Caco-2 (cell line): ENCODE measurements around the gene TRIM2. TPM values are rescaled to one million over a fixed set of nuclear protein-coding genes. Genes with fewer than 3 reads are reported as not detected.

Experiments
- BruUV-seq: library from RNA; stranded (reverse); fragments of 400-500 nt; replicated peaks from 2 replicates; lab custom pipeline; 2021; lab: Mats Ljungman, UMichigan
- CTCF ChIA-PET: fragments of 300-600 bp; sonication (Branson Sonifier 250); formaldehyde crosslinking; loops from one replicate; lab custom pipeline; 2022; ENCODE audit warnings: antibody characterized with exemption; lab: Charles Lee
- POLR2A ChIA-PET: fragments of 300-600 bp; sonication (Branson Sonifier 250); formaldehyde crosslinking; loops from one replicate; lab custom pipeline; 2022; ENCODE audit warnings: antibody characterized with exemption; lab: Charles Lee
- DNase-seq, 2 experiments: peaks; one replicate each; pipeline versions ENCODE4 v3.0.0 to v3.0.0-alpha.2; 2020 to 2022
- H3K27me3 ChIP-seq: replicated peaks from 2 replicates; pipeline ENCODE4 v1.6.0; 2011; ENCODE audit warnings: low read length; ENCODE audit not compliant: control insufficient read depth, insufficient read depth
- H3K36me3 ChIP-seq: 2 replicates; pipeline ENCODE4 v1.5.1; 2011; ENCODE audit warnings: low read length; ENCODE audit not compliant: control insufficient read depth, insufficient read depth
- H3K4me1 ChIP-seq: fragments of 250-450 bp; sonication (Bioruptor Pico); 2 replicates; pipeline ENCODE4 v1.5.1; 2020; ENCODE audit warnings: mild to moderate bottlenecking
- H3K4me3 ChIP-seq: 2 replicates; pipeline ENCODE4 v1.5.1; 2011; ENCODE audit warnings: low read depth, mild to moderate bottlenecking, control low read depth, low read length
- H3K9me3 ChIP-seq: fragments of 250-450 bp; sonication (Bioruptor Pico); 2 replicates; pipeline ENCODE4 v1.5.1; 2020; ENCODE audit warnings: mild to moderate bottlenecking, moderate library complexity
- H3K27ac Mint-ChIP-seq: one replicate; pipeline ENCODE4 v1.8.0; 2022; ENCODE audit warnings: mixed read lengths; ENCODE audit not compliant: unreplicated experiment
- H3K27me3 Mint-ChIP-seq: one replicate; pipeline ENCODE4 v1.8.0; 2022; ENCODE audit warnings: mixed read lengths; ENCODE audit not compliant: insufficient read depth, unreplicated experiment
- H3K36me3 Mint-ChIP-seq: one replicate; pipeline ENCODE4 v1.8.0; 2022; ENCODE audit warnings: mild to moderate bottlenecking, mixed read lengths; ENCODE audit not compliant: insufficient read depth, unreplicated experiment
- H3K4me1 Mint-ChIP-seq: one replicate; pipeline ENCODE4 v1.8.0; 2022; ENCODE audit warnings: low read depth, mixed read lengths; ENCODE audit not compliant: unreplicated experiment
- H3K4me3 Mint-ChIP-seq: one replicate; pipeline ENCODE4 v1.8.0; 2022; ENCODE audit warnings: mild to moderate bottlenecking, moderate library complexity, mixed read lengths; ENCODE audit not compliant: unreplicated experiment
- H3K9me3 Mint-ChIP-seq: one replicate; pipeline ENCODE4 v1.8.0; 2022; ENCODE audit warnings: mixed read lengths; ENCODE audit not compliant: unreplicated experiment
- intact Hi-C: fragments of 100-400 bp; cut with micrococcal nuclease; formaldehyde crosslinking; loops from one replicate; pipeline ENCODE4 v1.10.0; 2022; ENCODE audit not compliant: unreplicated experiment
- total RNA-seq: library from RNA; stranded (reverse); gene quantifications from 2 replicates; pipeline ENCODE4 v1.2.3, GENCODE V29; 2022
- TF ChIP-seq, protein P1 (sequence below), 2 experiments: fragments of 200-600 bp in 1 of 2; IDR thresholded peaks; 1 replicate in 1 of 2; 2 replicates in 1 of 2; pipeline versions ENCODE4 v1.5.1 to v1.8.0; 2011 to 2022; ENCODE audit warnings: antibody characterized with exemption in 1 of 2, control low read depth in 1 of 2, inconsistent platforms in 1 of 2, low read depth in 1 of 2, low read length in 1 of 2, mild to moderate bottlenecking in 1 of 2, moderate library complexity in 1 of 2; ENCODE audit not compliant: insufficient read depth in 1 of 2, severe bottlenecking in 1 of 2, unreplicated experiment in 1 of 2

TRIM2 gene
- total RNA-seq, 1 experiment from 2014 or later: 62.3 TPM

GRCh38 chr4:153223427-153223801 is 19.2 kb downstream of the TRIM2 start:
- H3K27me3 Mint-ChIP-seq: no peaks in the 10 kb centered on the region
- no peaks in the 10 kb centered on the region for H3K9me3 Mint-ChIP-seq
- ChIA-PET CTCF (interaction anchor here (0.7 kb wide), 1 partner anchor 27 kb away, joined by 3 read pairs; no protein-coding TSS in a partner anchor), POLR2A (no interaction called here)
- TF ChIP-seq, protein P1, sequence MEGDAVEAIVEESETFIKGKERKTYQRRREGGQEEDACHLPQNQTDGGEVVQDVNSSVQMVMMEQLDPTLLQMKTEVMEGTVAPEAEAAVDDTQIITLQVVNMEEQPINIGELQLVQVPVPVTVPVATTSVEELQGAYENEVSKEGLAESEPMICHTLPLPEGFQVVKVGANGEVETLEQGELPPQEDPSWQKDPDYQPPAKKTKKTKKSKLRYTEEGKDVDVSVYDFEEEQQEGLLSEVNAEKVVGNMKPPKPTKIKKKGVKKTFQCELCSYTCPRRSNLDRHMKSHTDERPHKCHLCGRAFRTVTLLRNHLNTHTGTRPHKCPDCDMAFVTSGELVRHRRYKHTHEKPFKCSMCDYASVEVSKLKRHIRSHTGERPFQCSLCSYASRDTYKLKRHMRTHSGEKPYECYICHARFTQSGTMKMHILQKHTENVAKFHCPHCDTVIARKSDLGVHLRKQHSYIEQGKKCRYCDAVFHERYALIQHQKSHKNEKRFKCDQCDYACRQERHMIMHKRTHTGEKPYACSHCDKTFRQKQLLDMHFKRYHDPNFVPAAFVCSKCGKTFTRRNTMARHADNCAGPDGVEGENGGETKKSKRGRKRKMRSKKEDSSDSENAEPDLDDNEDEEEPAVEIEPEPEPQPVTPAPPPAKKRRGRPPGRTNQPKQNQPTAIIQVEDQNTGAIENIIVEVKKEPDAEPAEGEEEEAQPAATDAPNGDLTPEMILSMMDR (IDR thresholded peaks at IDR 0.05; ENCODE audit: insufficient read depth in 1 of 2, low read depth in 1 of 2, low read length in 1 of 2, severe bottlenecking in 1 of 2, unreplicated experiment in 1 of 2): no peak
- no peak overlapping the region for H3K27ac Mint-ChIP-seq
- H3K4me1 Mint-ChIP-seq: peaks cover 8% of the 10 kb centered on the region
- no peak for DNase-seq
- H3K4me1 ChIP-seq: peaks cover 20% of the 10 kb centered on the region
- no TSS peak for BruUV-seq
- H3K36me3 ChIP-seq: peaks cover 2% of the 10 kb centered on the region; the same call in 1 of the 2 replicates
- no peaks in the 10 kb centered on the region for H3K27me3 ChIP-seq
- H3K9me3 ChIP-seq: no peaks in the 10 kb centered on the region
- no peak overlapping the region for H3K4me3 ChIP-seq
- H3K36me3 Mint-ChIP-seq: peaks cover 20% of the 10 kb centered on the region
- peak overlapping the region; percentile 15 for H3K4me3 Mint-ChIP-seq
- intact Hi-C loops: no loop called here

GRCh38 chr4:153223930-153224329 is 19.7 kb downstream of the TRIM2 start:
- Histone ChIP-seq H3K9me3 (no peaks in the 10 kb centered on the region), H3K4me3 (no peak overlapping the region), H3K27me3 (no peaks in the 10 kb centered on the region), H3K4me1 (peaks cover 15% of the 10 kb centered on the region), H3K36me3 (peaks cover 2% of the 10 kb centered on the region; the same call in 1 of the 2 replicates)
- H3K36me3 Mint-ChIP-seq: peaks cover 20% of the 10 kb centered on the region
- BruUV-seq: no TSS peak
- no peaks in the 10 kb centered on the region for H3K27me3 Mint-ChIP-seq
- H3K9me3 Mint-ChIP-seq: no peaks in the 10 kb centered on the region
- no peak for DNase-seq
- peaks cover 2% of the 10 kb centered on the region for H3K4me1 Mint-ChIP-seq
- intact Hi-C loops: no loop called here
- no peak overlapping the region for H3K27ac Mint-ChIP-seq
- H3K4me3 Mint-ChIP-seq: no peak overlapping the region
- ChIA-PET POLR2A (no interaction called here), CTCF (interaction anchor here (0.7 kb wide), 1 partner anchor 28 kb away, joined by 3 read pairs; no protein-coding TSS in a partner anchor)
- TF ChIP-seq, protein P1 (IDR thresholded peaks at IDR 0.05; ENCODE audit: insufficient read depth in 1 of 2, low read depth in 1 of 2, low read length in 1 of 2, severe bottlenecking in 1 of 2, unreplicated experiment in 1 of 2): no peak

DNA sequence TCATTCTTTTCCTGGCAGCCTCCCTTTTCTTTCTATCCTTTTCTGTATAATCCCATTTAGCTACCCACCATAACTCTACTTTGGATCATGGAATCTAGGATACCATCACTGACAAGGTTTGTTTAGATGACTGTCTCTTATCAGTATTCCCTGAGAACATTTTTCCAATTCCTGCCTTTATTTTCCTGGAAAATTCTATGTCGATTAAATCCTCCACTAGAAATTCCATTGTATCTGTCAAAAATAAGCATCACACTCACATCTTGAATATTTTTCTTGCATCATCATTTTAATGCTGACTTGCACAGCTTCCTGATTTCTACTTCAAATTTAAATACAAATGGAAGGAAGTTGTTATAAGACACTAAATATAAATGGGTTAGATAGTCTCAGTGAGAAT is 20.2 kb downstream of the TRIM2 start:
- H3K4me3 ChIP-seq: no peak overlapping the region
- H3K4me3 Mint-ChIP-seq: no peak overlapping the region

More for the DNA sequence above, 20.2 kb downstream of the TRIM2 start:
- CTCF ChIA-PET: no interaction called here
- Histone ChIP-seq H3K36me3 (peaks cover 2% of the 10 kb centered on the region; the same call in 1 of the 2 replicates), H3K27me3 (no peaks in the 10 kb centered on the region), H3K4me1 (peaks cover 9% of the 10 kb centered on the region), H3K9me3 (no peaks in the 10 kb centered on the region)
- Mint-ChIP-seq H3K4me1 (no peaks in the 10 kb centered on the region), H3K36me3 (peaks cover 20% of the 10 kb centered on the region), H3K27me3 (no peaks in the 10 kb centered on the region), H3K27ac (no peak overlapping the region), H3K9me3 (no peaks in the 10 kb centered on the region)
- no peak for DNase-seq
- no TSS peak for BruUV-seq
- intact Hi-C loops: no loop called here
- TF ChIP-seq, protein P1 (IDR thresholded peaks at IDR 0.05; ENCODE audit: insufficient read depth in 1 of 2, low read depth in 1 of 2, low read length in 1 of 2, severe bottlenecking in 1 of 2, unreplicated experiment in 1 of 2): no peak
- POLR2A ChIA-PET: no interaction called here
